HG03442 (cell line): ENCODE data around the gene TNIK.

ENCODE experiments used
- ATAC-seq: cut with Tn5 transposase; IDR thresholded peaks from one replicate; pipeline ENCODE4 v1.9.1; 2021; ENCODE audit warnings: mild to moderate bottlenecking, moderate library complexity; ENCODE audit not compliant: unreplicated experiment

Gene TNIK

DNA sequence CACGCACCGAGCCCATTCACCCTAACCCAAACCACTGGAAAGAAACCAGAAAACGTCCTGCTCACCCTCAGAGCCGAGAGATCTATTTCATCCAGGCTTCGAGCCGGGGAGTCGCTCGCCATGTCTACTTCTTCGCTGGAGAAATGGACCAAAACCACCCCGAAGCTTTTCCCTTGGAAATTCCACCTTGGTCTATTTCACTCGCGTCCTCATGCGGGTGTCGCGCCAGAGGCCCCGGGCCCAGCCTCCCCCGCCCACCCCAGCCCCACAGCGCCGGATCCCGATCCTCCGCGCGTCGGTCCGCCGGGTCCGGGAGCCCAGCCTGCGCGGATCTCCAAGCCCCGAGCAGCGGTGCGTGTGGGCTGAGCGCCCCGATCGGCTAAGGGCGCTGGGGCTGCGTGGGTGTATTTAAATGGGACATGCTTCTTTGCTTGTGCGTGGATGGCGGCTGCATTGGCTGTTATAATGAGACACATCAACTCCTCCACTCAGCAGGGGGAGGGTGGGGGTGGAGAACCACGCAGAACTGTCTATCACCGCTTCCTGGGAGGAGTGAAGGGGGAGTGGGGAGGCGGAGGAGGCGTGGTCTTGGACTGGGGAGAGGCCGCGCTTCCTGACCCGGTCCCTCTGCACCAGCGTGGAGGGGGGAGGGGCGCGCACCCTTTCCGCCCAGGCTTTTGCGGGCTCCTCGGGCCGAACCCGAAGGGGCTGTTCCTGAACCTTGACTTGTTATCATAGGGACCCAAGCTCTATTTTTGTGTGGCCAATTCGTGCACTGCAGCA, at the start of gene TNIK:
Gene TNIK, minus strand, starts transcription at position 464 of the 783 bp plus-strand sequence. Its CDS starts 342 bp downstream, at position 122.
- ATAC-seq, result peak; percentile 77

DNA sequence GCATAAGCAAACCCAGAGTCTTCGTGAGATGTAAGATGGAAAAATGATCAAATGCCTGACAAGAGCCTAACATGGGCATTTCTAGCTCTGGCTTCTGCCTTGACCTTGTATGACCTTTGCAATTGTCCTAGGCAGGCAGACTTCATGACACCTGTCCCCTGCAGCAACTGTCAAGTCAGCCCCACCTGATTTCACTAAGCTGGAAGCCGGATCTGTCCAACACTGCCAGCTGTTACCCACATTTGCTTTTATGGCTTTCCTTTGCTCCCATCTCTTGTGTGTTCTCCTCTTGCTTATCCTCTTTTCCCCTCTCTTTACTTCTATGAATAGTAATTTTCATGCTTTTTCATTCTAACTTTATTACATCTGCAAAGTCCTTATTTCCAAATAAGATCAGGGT, 48.5 kb upstream of the TNIK start:
- ATAC-seq, result no peak

DNA sequence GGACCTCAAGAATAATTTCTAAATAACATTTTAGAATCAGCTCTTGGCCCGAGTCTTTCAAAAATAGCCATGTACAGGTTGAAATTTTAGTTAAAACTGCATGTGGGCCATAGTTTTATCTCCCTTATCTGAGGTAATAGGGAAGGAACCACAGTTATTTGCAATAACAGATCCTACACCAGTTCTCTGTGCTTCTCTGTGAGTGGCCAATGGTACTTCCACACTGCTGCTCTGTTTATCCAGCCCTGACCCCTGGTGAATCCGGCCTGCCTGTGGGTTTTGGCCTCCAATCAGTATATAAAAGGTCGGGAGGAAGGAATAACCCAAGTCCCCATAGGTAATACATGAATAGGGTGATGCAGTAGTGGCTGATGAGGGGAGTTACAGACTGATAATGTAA, 48.0 kb upstream of the TNIK start:
- no peak for ATAC-seq

DNA sequence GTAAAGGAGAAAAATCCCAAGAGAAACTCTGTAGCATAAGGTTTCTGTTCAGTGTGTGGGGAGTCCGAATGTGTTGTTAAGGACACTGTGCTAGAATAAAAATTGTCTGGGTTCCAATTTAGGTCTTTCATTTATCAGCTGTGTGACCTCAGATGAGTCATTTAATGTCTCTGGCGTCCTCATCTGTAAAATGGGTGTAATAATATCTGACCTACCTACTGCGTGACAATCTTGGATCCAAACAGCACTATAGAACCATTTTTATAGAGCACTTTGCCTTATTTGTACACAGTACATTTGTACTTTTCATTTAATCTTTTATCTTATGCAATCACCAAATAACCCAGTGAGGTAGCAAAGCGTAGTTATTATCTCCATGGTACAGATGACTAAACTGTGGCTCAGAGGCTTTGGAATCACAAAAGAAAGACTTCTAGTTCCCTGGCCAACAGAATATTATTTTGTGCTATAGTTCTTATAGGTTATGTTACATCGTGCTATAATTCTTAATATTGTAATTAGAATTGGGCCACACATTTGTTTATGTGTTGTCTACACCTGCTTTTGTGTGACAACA, 46.6 kb upstream of the TNIK start:
- ATAC-seq, result no peak

DNA sequence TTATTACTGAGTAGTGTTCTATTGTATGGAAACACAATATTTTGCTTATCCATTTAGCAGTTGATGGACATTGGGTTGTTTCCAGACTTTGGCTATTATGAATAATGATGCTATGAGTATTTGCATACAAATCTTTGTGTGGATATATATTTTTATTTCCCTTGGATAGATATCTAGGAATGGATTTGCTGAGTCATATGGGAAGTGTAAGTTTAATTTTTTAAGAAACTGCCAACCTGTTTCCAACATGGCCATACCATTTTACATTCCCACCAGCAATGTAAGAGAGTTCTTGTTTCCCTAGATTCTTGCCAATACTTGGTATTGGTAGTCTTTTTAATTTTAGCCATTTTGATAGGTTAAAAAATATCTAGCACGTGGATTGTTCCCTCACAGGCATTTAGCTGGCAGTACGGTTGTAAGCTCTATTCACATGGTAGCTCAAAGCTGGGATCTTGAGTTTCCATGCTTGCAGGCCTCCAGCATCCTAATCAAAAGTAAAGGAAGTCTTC, 45.7 kb upstream of the TNIK start:
- no peak for ATAC-seq

DNA sequence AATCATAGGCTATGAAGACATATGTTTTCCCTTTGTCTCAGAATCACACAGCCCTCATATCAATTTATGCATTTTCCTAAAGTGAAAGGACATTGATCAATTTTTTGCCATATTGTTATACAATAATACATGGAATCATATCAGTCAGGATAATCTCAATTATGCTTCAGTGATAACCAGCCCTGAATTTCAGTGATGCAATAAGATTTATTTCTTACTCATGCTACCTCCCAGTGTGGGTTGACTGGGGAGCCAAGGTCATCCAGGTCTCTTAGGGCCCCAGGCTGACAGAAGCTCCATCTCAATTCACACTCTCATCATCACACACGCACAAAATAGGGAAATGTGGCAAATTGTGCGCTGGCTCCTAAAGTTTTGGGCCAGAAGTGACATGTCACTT, 44.2 kb upstream of the TNIK start:
- no peak for ATAC-seq

DNA sequence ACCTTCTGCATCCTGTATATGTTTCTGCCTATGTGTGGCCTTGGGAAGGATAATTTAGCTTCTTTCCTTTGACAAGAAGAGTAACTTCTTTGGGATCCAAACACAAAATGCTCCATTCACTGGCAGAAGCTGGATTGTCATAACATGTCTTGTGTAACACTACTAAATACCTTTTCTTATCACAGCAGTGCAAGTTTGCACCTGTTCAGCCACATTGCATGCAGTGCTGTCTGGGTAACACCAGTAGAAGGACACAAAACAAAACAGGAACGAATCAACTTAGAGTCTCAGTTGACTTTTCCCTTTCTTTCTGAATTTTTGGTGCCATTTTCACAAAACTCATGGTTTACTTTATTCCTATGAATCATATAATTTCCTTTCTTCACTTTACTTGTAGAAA, 43.6 kb upstream of the TNIK start:
- no peak for ATAC-seq

DNA sequence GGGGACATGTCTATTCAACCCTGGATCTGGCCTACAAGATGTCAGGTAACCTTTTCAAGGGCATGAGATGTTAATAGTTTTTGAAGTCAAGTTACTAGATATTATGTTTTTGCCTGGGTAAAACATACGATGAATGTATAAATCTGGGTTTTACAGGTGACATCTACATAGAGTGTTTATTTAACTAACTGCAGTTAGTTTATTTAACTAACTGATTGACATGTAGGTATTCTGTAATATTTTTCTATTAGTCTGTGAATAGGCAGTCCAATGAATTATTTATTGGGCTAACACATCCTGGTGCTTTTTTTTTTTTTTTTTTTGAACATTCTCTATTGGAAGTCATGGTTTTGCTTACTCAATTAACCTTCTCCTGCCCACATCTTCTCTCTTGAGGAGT, 38.7 kb upstream of the TNIK start:
- ATAC-seq, result no peak

DNA sequence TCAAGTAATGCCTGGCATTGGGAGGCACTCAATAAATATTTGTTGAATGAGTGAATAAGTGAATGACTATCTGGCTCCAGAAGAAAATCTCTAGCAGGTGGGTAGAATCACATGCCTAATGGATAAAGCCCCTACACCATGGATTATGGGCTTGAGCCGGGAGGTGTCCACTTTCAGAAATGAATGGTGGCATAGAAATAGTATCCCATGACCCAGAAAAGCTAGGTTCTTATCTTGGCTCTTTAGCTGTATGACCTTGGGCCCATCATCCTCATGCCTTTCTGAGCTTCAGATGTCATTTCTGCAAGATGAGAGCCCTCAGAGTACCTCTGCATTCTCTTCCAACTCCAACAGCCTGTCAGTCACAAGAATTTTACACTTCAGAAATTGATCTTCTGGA, 37.3 kb upstream of the TNIK start:
- no peak for ATAC-seq

DNA sequence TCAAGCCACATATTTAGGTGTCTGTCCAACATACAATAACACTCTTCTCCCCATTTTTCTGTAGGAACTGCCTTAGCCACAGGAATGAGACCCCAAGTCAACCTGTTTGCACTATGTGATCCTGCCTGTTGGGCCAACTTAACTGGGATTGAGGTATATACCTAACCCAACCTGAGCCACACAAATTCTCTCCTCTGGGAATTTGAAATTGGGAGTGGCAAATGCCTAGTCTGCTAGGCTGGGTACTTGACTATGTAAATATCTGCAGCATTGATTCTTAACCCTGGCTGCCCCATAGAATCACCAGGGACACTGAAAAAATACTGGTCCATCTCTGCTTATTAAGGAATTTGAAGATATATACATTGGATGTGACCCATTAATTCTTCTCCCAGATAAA, 35.2 kb upstream of the TNIK start:
- no peak for ATAC-seq

DNA sequence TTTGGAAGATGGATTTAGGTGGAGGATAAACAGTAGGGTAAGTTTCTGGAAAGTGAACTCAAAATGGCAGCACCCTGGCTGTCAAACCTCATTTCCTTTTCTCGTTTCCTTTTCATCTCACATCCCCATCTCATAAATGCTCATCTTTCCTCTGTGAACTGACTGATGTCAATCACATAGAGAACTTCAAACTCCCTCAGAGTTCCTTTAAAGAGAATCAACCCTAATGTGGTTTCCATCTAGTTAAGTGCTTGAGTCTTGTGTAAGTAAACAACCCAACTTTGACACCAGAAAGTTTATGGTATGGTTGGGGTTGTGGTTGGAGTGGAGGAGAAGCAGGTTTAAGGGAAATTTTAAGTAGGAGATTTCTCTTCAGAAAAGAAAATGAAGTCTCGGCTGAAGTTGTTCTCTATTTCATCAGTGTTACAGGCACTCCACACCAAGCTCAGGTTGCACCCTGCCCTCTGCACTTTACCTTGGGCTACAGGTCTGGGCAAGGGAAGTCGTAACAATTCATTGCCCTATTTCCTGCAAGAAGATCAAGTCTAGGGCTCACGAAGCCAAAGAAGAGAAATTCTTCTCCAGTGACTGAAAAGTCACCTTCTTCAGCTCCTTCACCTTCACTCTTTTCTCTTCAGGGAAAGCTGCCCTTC, 34.4 kb upstream of the TNIK start:
- ATAC-seq, result no peak

DNA sequence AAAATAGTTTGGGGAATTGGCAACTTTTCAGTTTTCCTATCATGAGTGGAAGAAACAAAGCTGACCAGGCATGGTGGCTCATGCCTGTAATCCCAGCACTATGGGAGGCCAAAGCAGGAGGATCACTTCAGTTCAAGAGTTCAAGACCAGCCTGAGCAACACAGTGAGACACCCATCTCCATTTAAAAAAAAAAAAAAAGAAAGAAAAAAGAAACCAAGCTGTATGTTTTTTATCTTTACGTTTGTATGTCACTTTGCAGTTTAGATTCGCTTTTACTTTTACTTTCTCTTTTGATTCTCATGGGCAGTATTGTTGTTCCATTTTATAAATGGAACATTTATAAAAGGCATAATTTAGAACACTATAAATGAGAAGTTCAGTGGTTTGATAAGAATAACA, 31.2 kb upstream of the TNIK start:
- ATAC-seq, result no peak

DNA sequence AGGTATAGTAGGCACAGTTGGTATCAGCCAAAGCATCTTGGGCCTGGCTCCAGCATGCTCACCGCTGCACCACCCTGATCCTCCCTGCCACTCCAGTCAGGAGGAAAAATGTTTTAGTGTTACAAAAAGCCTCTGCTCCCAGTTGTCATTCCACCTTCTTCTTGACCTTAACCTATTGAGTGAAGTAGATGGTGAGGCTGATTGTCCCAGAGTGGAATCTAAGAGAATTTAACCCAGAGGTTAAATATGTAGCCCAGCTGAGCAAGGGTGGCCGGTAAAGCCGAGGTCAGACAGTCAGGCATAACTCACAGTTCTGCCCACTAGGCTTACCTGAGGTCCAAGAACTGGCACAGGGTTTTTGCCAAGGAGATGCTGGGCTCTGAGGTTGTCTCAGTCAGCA, 30.7 kb upstream of the TNIK start:
- ATAC-seq, result no peak

DNA sequence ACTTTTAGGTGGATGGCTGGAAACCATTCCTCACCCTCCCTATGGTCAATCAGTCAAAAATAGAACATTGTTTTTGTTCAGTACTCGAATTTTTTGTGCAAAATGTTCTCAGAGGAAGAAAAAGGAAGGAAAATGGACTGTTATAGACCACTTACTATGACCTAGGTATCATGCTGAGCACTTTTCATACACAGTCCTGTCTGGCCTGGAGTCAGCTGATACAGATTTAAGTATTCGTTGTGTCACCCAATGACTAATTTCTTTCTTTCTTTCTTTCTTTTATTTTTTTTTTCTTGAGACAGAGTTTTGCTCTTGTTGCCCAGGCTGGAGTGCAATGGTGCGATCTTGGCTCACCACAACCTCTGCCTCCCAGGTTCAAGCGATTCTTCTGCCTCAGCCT, 29.1 kb upstream of the TNIK start:
- ATAC-seq, result no peak

DNA sequence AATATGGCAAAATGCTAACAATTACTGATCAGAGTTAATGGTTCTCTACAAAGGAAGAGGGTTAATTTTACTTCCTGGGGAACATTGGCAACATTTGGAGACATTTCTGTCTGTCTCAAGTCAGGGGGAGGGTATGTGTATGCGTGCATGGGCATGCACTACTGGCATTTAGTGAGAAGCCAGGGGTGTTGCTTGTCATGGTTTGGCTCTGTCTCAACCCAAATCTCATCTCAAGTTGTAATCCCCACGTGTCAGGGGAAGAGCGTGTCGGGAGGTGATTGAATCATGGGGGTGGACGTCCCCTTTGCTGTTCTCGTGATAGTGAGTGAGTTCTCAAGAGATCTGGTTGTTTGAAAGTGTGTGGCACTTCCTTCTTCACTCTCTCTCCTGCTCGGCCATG, 28.3 kb upstream of the TNIK start:
- ATAC-seq, result no peak

DNA sequence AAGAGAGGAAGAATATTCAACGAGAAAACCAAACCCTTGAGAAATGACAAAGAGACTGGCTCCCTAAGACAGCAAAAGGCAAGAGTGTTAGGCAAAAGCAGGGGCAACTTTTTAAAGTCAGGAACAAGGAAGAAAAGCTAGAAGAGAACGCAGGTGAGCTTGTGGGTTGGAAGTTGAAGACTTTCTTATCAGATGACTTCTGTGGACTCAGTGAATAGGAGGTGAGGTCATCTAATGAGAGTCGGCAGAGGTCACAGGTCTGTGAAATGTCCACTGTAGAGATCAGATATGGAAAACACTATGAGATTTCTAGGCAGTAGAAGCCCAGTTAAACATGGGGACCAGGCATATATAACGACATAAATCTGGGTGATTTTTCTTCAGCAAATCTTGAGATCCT, 27.2 kb upstream of the TNIK start:
- no peak for ATAC-seq

DNA sequence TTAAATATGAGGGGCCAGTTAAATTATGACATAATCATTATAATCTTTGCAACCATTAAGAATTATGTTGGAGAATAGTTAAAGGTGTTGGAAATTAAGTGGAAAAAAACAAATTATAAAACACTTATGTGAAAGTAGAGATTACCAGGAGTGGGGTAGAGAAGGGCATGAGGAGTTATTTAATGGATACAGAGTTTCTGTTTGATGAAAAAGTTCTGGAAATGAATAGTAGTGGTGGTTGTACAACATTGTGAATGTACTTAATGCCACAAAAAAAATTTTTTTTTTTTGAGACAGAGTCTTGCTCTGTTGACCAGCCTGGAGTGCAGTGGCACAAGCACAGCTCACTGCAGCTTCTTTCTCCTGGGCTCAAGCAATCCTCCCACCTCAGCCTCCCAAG, 25.1 kb upstream of the TNIK start:
- no peak for ATAC-seq

DNA sequence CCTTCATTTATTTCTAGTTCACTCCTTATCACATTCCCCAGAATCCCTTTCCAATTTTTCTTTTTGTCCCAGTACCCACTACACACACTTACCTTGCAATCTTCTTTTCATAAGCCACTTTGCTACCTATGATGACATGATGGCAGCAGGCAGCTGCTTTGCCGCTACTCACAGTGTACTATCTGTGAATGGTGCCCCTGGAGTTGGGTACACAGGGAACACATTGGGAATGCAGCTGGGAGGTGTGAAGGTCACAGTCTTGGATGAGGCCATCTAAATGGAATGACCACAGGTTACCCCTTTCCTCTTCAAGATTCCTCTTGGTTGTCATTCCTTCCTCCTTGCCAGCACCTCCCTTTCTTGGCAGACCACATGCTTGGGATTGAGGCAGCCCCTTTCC, 20.8 kb upstream of the TNIK start:
- no peak for ATAC-seq

DNA sequence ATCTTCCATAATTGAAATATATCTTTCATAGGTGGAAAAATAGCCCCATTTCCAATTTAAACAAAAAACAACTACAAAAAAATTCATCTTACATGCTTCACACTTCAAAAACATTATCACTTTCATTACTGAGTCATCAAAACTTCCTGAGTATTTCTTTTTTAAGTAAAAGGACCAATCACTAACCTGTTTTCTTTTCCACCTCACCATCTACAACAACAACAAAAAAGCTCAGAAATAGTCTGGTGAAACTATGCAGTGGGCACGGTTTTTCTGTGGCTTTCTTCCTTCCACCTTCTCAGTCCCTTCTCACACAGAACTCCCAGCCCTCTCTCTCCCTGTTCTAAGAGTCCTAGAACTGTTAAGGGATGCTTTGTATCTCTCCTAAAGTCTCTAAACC, 20.3 kb upstream of the TNIK start:
- ATAC-seq, result peak; percentile 88

DNA sequence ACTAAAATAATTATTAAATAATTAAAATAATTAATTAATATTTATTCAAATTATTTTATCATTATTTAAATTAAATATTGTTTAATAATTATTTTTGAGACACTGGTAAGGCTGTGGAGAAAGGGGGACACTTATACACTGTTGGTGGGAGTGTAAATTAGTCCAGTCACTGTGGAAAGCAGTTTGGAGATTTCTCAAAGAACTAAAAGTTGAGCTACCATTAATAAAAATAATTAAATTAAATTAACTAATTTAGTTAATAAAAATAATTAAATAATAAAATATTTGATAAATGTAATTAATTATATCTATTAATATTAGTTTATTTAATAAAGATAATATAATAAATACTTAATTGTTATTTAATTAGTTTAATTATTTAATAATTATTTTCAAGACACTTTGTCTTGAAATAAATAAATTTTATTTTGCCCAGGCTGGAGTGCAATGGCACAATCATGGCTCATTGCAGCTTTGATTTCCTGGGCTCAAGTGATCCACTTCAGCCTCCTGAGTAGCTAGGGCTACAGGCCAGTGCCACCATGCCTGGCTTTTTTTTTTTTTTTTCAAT, 16.4 kb upstream of the TNIK start:
- ATAC-seq, result no peak

DNA sequence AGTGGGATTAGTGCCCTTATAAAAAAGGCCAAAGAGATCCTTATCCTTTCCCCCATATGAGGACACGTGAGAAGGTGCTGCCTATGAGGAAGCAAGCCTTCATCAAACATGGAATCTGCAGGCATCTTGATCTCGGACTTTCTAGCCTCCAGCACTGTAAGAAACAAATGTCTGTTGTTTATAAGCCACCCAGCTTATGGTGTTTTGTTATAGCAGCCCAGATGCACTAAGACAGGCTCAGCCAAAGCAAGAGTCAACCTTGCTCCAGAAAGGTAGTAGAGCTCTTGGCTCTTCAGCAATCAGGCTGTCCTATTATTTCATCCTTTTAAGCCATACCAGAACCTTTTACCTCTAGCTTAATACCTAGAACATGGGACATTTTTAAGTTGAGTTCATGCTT, 12.3 kb upstream of the TNIK start:
- no peak for ATAC-seq

DNA sequence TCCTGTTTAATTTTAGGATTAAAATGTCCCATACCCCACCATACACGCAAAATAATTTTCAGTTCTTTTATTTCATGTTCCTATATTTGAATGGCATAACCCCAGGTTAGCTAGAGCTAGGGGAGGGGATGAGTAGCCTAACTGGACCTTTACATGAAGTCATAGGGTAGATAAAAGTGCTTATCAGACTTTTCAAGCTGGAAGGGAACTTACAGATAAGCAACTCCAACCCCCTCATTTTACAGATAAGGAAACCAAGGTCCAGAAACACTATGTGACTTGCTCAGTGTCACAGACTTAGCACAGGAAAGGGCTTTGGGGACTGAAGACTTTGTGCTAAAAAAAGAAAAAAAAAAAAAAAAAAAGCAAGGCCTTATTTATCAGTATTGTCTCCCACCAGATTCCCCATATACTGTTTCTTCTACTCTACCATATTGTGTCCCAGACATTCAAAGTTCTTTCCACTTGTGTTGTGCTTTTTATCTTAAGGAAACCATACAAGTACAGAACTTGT, 10.6 kb upstream of the TNIK start:
- ATAC-seq, result no peak
